ENCODE data around the gene GNA14.
"Not testable (repeated sequence)": the region's sequence is repeated elsewhere in the genome, so short reads cannot be mapped to it uniquely, and the experiment has no call there.

GNA14 gene

DNA sequence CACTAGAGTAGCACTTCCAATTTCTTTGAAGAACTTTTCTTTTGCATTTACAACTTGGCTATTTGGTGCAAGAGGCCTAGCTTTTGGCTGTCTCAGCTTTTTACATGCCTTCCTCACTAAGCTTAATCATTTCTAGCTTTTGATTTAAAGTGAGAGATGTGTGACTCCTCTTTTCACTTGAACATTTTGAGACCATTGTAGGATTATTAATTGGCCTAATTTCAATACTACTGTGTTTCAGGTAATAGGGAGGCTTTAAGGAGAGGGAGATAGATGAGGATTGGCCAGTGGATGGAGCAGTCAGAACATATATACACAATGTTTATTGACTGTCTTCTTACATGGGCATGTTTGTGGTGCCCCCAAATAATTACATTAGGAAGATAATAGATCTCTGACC lies 161.7 kb downstream of the GNA14 start:
- no peak for DNase-seq

DNA sequence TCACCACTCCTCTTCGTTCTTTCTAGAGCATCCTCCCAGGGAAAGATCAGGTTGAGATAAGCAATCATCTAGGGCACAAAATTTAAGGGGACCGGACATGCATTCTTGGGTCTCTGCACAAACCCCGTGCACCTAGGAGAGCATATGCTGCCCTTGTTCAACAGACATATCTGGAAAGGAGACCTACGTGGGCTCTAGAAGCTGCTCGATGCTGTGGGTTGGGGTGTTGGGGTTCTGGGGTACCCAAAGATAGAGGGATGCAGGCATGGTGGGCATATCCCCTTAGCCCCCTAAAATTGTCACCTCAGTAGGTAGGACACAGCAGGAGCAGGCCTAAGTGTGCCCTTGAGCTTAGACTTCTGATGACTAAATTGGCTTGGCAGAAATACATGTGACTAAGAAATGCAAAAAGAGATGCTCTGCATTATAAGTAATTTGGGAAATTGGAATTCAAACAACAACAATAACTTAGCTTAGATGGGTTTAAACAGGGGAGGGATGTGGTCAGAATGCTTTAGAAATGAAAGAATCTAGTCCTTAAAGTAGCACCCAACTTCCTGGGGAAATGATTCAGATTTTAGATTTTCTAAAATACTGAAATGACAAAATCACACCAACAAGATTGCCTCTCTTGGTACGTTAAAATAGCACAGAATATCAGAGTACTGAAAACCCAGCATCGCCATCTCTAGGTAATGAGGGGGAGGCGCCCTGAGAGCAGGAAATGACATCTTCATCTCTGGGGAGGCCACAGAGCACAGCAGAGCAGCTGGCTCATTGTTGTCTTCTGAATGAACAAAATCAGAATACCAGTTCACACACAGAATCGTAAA lies 172.3 kb downstream of the GNA14 start:
- DNase-seq, result no peak

DNA sequence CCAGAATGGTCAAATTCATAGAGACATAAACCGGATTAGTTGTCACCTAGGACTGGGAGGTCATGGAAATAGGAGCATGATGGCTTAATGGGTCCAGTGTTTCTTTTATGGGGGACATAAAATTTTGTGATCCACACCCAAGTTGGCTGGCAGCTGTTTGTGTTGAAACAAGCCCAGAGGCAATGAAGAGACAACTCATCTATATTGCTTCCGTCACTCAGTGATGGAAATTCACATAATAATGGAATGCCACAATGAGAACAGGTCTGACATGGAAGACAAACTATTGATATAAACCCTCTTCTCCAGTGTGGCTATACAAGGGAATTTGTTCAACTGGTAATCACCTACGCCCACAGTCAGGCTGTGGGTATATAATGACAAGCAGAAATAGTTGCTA lies 173.2 kb downstream of the GNA14 start:
- no peak for DNase-seq

DNA sequence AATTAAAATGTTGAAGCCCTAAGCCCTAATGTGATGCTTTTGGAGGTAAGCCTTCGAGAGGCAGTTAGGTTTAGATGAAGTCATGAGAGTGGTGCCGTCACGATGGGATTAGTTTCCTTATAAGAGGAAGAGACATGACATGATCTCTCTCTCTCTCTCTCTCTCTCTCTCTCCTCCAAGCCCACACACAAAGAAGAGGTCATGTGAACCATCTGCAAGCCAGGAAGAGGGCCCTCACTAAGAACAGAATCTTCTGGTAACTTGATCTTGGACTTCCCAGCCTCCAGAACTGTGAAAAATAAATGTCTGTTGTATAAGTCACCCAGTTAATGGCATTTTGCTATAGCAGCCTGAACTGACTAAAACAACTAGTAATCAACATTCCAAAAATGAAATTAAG lies 175.5 kb downstream of the GNA14 start:
- no peak for DNase-seq

DNA sequence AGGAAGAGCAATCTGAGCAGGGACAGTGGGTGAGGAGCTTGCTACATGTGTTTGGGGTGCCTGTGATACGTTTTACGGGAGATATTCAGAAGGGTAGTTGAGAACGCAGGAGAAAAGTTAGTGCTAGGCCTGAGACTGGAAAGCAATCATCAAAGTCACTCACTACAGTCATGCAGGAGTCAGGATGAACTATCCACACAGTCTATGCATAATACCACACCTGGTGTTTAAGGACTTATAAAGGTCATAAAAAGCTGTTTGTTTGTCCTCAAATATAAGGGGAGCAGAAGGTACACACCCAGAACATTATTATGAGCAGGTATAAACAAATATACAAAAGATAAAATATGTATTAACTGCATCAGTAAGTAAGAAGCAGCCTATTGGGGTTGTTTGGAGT lies 176.6 kb downstream of the GNA14 start:
- DNase-seq, result no peak

DNA sequence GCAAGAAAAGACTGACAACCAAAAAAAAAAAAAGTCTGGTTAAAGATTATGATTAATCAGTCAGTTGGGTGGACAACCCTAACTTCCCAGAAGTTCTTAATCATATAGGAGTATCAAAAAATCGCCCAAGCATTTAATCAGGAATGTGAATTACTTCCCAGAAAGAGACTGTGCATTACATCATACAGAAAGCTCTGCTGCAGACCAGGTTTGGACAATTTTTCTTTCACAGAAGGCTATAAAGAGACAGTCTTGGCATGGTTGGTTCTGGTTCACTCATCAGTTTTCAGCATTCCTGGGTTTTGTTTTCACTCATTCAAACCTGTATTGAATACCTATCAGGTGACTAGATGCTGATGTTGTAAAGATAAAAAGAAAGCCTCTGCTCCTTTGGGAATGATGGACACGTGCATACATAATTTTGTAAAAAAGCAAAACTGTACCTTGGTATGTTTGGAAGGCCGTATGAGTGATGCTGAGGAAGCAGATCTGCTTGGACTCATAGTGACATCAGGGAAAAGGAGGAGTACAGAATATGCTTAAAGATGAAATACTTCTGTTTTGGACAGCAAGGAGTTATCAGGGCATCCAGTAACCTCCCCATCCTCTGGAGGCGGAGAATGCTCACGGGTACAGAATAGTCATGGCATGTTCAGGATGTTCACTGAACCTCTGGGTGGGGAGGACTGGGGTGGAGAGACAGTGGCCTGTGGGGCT lies 178.4 kb downstream of the GNA14 start:
- no peak for DNase-seq

DNA sequence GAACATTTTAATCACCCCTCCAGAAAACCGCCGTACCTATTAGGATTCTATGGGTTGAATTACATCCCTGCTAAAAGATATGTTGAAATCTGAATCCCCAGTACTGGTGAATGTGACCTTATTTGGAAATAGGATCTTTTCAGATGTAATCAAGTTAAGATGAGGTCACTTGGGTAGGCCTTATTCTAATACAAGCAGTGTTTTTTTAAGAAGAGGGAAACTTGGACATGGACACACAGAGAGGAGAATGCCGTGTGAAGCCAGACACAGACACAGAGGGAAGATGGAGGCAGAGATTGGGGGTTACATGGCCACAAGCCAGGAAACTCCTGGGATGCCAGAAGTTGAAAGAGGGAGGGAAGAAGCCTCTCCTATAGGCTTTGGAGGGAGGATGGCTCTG lies 183.5 kb downstream of the GNA14 start:
- no peak for DNase-seq

DNA sequence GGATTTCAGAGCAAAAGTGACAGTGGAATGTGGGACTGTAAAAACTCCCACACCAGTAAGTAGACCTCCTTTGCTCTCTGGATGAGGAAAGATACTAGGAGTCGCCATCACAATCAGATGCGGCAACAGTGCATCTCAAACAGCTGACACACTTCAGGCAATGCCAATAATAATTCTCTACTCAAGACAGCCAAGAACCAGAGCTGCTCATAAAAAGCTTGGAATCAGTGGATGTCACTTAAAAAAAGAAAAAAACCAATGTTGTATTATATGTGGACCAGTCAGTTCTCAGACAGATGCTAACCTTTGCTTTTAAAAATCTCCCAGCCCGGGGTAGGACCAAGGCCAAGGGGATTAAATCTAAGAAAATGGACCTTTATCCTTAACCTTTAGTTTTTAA lies 185.0 kb downstream of the GNA14 start:
- no peak for DNase-seq

DNA sequence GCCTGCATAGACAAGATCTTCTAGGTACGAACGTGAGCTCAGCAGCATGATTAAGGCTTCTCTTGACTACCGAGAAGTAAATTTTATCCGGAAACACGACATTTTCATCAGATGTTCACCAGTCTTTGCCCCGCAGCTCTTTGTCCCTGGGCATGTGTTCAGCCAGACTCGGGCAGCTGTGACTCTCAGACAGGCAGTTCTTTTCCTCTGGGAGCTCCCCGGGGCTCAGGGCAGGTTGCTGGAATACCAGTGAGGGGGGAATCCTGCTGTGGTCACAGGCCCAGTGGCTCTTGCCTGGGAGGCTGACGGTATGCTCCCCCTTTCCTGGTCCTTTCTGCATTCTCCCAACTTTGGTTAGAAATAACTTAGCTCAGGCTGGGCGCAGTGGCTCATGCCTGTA lies 186.1 kb downstream of the GNA14 start:
- no peak for DNase-seq

DNA sequence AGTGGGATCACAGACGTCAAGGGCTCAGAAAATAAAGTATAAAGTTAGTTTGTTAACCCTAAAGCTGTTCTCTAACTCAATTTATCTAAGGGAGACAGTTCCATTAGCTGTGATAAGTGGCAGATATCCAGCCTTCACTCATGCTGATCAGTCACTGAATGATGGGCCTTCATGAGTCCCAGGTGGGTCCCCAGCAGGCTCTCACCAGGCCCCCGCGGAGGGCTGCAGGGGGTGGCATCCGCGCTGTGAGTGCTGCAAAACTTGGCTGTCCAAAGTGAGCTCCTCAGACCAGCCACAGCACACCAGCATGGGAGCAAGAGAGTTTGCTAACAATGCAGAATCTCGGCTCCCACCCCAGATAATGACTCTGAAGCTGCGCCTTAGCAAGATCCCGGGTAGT lies 187.2 kb downstream of the GNA14 start:
- no peak for DNase-seq

DNA sequence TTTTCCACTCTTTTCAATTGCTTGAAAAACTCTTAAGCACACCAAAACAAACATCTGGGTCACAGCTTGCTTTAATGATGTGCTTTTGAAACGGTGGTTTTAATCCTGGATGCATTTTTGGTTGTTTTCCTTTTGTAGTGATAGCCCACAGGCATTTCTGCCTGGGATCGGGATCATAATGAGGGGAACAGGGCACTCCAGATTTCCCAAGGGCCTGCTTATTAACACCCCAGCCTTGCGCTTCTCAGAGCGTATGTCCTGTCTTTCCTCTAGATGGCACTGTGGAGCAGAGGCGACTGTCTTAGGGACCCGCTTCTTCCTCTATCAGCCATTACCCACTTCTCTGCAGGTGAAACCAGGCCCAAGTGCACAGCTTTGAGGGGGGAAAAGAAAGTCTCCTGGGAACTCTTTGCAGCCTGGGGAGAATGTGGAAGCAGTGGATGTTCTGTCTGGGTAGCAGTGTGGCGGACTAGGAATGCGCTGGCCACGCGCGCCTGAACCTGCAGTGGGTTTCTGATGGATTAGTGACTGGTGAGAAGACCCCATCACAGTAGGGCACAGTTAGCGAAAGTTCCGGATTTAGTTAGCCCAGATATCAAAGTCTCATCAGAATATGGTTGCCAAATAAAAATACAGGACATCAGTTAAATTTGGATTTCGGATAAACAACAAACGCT lies 190.1 kb downstream of the GNA14 start:
- no peak for DNase-seq

DNA sequence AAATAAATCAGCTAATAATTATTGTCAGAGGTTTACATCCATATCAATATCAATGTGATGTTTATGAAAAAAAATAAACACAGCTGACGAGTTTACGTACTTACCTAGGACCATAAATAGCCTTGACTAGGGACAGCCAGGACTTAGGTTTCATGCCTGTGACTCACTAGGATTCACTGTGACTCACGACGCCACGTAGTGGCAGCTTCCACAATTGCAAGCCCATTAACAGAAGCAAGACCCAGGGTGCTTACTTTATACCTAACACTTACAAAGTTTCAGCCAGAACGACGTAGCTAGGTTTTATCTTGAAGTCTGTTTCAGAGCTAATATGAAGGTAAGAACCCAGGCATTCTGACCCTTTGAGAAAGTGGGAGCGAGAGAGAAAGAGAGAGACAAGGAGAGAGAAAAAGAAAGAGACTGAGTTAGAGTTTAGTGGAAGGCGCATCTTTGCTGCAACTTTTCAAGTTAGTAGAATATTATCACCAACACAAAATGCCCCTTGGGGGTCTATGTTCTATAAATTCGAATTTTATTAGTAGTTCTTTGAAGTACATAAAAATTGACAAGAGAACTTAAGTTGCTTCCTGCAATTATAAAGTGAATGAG lies 191.2 kb downstream of the GNA14 start:
- no peak for DNase-seq

DNA sequence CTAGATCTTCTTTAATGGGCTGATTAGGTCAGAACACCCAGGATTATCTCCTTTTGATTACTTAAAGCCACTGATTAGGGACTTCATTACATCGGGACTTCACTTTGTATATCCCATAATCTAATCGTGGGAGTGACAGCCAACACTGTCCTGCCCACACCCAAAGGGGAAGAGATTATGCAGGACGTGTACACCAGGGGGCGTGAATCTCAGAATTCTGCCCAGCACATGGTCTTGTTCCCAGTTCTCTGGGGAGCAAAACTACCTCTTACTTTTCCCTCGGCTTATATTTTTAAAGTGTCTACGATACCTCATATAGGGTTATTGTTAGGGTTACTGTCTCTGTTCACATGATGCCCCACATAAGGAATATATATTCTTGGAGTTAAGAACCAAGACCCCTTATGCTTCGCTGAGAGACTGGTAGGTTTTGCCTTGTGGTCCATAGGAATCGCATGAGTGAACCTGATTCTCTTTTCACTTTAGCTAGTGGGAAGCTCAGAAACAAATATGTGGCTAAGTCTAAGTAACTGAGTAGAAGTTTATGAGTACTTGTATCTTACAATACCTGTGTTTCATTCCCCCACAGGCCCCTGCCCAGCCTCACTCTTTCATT lies 192.7 kb downstream of the GNA14 start:
- DNase-seq, result no peak

DNA sequence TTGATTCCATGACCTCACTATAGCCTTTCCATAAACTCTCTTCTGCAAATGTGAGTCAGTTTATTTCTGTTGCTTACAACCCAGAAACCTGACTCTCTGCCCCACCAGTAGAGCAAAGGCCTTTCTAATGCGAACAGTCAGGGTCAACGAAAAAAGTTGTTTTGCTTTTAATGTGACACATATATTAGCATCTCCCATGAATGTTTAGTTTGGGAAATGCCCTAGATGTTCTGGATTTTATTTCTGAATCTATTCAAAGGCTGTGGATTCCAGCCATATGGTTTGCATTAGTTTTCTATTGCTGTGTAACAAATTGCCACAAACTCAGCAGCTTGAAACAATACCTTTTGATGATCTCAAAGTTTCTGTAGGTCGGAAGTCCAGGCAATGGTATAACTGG lies 193.5 kb downstream of the GNA14 start:
- DNase-seq, result no peak

DNA sequence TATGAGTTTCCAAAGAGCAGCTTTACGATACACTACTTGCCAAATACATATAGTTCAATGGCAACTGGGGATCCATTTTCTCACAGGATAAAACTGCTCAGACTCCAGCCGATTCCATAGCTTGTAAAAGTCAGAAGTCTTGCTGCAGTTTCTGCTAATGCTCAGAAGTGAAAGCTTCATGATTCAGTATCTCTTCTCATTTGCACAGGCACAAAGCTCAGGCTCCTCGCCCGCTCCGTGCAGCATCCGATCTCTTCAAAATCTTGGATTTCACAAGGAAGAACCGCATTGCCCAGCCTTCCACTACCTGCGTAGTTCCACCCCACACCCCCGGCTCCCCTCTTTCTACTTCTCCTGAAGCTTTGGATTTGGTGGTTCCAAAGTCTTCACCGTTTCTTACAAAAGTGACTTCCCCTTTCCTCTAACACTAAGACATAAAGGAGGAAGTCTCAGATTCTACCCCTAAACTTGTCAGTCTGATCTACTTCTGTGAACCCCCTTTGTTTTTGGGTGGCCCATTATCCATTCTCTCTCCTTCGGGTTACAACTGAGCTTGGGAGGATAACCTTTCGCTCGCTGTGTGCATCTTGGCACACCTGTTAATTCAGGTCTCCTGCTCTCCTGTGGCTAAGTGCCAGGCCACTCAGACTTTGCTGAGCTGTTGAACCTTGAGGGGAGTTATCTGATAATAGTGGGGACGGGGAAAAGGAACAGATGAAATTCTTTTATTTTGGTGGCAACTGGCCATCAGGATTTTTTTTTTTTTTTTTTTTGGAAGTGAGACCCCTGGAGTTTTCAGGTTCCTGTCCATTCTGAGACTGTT lies 194.1 kb downstream of the GNA14 start:
- DNase-seq, result no peak

DNA sequence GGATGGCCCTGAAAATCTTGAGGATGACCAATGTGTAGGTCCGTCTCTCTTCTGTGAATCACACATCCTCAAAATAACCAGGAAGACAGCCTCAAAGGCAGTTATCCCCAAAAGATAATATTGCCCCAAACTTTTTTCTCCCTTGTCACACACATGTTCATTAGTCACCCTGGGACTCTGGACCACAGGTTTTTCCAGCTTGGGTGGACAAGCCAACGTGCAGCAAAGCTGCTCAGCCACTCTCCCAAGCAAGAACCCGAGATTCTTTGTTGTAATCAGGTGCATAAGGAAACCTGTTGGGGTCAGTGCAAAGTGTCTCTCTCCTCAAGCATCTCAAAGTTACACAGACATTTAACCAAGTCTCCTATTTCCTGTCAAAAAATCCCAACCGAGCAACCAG lies 196.6 kb downstream of the GNA14 start:
- no peak for DNase-seq

DNA sequence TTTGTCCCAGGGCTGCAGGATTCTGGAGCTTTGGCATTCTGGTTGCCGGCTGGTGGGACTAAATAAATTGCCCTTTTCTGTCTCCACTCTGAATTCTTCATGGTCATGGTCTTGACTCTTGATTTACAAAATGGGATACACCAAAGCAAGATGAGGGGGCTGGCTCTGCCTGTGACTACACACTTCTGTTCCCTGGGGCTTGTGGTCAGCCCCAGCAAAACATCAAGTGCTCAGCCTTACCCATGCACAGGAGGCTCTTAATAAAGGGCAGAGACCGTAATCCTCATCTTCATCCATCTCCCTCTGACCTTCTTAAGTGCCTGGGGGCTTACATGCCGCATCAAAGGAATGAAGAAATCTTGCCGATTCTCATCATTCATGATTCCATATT lies 198.0 kb downstream of the GNA14 start:
- no peak for DNase-seq

DNA sequence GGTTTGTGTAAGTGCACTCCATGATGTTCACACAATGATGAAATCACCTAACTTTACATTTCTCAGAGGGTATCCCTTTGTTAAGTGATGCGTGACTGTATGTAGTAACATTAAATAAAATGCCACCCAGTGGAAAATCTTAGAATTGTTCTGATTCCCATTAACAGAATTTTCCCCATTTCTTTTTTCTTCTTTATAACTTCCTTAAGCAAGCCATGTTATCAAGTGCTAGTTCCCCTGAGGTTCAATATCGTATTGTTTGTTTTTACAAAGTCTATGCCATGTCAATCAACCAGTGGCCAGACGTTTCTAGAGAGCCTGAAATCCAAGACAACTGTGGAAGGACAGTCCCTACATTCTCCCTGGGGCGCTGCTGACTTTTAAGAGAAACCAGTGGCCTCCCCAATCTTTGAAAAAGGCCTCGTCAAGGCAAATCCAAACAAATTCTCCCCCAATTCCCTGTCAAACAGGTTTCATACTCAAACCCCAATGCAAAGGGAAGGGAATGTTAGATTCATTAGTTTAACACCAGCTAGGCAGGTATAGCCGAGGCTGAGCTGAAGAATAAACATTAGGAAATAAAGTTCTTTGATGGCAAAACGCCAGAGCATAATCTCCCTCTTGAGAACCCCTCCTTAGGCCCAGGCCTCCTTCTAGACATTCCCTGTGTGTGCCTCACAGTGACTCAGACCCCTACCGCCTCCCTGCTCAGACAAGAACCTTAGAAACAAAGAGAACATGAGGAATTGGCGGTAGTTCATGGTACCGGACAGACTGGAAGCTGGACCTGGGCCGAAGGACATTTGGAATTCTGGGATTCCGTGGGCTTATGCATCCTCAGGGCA lies 198.7 kb downstream of the GNA14 start:
- no peak for DNase-seq

DNA sequence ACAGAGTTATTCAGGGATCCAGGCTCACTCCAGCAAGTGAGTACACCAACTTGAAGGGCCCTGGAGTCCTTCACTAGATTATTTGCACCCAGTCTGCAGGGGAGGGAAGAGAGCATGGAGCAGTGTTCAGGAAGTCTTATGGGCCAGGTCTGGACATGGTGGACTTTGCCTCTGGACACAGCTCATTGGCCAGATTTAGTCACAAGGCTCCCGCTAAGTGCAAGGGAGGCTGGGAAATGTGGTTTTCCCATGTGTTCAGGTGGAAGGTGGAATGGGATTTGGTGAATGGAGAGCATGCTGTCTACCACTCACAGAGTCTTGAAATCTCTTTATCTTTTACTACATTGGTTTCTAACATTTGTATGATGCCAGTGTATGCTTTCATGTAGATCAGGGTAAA lies 200.5 kb downstream of the GNA14 start:
- DNase-seq, result no peak

DNA sequence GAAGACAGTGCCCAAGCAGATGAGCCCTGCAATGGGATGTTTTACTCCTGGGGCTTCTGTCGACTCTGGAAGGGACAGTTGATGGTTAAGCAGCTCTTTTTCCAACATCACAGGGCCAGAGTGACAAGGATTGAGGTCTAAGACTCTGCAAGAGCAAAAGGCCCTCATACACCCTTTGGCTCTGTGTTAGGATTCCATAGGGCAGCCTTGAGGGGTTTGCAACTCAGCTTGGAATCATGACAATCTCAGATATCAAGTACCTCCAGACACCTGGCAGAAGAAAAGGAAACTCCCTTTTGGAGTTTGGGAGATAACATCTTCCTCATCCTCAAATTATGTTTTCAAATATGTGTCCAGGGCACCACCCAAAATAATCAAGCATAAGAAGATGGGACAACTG lies 205.7 kb downstream of the GNA14 start:
- DNase-seq, result no peak

DNA sequence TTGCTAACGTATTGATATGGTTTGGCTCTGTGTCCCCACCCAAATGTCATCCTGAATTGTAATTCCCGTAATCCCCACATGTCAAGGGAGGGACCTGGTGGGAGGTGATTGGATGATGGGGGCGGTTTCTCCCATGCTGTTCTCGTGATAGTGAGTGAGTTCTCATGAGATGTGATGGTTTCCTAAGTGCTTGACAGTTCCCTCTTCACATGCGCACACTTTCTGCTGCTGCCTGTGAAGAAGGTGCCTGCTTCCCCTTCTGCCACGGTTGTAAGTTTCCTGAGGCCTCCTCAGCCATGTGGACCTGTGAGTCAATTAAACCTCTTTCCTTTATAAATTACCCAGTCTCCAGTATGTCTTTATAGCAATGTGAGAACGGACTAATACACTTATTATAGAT lies 207.0 kb downstream of the GNA14 start:
- not testable (repeated sequence) for DNase-seq

Measured in cortex of kidney (tissue), 1 donor.